HG02870 (cell line): ENCODE results near the gene NCS1.

Experiments
- ATAC-seq: cut with Tn5 transposase; IDR thresholded peaks from one replicate; pipeline ENCODE4 v1.9.1; 2021; ENCODE audit warnings: mild to moderate bottlenecking, moderate library complexity; ENCODE audit not compliant: unreplicated experiment

NCS1 gene

DNA sequence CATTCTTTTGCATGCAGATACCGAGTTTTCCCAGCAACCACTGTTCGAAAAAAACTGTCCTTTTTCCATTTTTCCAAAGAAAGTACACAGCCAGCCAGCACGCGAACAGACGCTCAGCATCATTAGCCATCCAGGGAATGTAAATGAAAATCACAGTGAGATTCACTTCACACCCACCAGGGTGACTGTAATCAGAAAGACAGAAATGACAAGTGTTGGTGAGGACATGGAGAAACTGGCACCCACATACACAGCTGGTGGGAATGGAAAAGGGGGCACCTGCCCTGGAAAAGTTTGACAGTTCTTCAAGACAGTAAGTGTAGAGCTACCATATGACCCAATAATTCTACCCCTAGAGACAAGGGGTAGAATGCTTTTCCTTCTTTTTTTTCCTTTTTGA lies 25.0 kb upstream of the NCS1 start:
- ATAC-seq, result no peak

DNA sequence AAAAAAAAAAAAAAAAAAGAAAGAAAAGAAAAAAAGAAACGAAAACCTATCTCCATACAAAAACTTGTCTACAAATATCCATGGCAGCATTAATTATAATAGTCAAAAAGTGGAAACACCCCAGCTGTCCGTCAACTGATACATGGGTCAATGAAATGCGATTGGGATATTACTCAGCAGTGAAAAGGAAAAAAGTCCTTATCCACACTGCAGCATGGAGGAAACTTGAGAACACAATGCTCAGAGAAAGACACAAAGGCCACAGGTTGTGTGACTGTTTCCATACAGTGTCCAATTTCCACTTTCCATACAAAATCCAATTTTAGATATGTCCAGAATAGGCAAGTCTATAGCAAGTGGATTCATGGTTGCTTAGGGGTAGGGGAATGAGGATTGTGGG lies 24.3 kb upstream of the NCS1 start:
- ATAC-seq, result no peak

DNA sequence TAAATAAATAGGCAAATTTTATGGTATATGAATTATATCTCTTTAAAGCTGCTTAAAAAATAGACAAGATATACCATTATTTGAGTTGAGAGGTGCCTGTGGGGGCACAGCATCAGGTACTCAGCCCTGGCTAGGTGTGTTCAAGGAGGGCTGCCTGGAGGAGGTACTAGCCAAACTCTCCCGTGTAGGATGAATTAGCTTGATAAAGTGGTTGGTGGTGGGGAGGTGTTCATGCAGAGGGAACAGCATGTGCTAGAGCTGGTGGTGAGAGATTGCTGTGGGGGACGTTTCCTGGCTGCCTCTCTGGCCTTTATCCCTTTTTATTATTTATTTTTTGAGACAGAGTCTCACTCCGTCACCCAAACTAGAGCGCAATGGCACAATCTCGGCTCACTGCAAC lies 23.2 kb upstream of the NCS1 start:
- no peak for ATAC-seq

DNA sequence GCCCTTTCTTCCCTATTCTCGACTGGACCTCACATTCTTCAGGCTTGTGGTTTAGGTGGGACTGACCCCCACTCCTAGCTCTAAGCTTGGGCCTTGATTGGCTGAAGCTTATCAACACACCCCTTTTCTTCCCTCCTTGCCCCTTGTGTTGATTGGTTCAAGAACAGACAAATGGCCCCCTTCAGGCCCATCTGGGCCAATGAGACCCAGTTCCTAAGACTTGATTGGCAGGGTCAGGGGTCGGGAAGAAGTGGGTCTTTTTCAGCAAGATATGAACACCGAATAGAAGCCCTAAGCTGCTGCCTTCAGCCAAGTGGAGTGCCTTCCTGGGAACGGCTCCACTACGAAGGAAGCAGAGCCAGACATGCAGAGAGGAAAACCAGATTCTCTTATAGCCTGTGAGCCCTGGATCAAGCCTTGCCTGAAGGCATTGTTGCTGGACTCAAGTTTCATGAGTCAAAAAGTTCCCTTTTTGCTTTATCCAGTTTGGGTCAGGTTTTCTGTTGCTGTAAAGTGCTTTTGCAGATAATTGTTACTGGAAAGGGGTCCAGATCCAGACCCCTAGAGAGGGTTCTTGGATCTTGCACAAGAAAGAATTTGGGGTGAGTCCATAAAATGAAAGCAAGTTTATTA lies 22.4 kb upstream of the NCS1 start:
- ATAC-seq, result no peak

DNA sequence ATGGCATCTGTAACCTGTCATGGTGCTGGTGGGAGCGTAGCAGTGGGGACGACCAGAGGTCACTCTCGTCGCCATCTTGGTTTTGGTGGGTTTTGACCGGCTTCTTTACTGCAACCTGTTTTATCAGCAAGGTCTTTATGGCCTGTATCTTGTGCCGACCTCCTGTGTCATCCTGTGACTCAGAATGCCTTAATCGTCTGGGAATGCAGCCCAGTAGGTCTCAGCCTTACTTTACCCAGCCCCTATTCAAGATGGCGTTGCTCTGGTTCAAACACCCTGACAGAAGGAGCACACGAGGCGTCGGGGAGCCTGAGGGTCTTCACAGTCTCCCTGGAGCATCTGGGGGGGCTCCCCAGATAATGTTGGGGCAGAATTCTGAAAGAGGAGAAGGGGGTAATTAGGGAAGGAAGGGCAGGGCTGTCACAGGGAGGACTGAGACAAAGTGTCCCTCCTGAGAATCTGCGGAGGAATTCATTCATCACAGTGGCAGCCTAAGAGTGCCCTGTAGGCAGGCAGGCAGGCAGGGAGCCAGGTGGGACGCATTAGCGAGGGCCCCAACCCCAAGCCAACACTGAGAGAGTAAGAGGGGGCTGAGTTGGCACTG lies 21.3 kb upstream of the NCS1 start:
- no peak for ATAC-seq

DNA sequence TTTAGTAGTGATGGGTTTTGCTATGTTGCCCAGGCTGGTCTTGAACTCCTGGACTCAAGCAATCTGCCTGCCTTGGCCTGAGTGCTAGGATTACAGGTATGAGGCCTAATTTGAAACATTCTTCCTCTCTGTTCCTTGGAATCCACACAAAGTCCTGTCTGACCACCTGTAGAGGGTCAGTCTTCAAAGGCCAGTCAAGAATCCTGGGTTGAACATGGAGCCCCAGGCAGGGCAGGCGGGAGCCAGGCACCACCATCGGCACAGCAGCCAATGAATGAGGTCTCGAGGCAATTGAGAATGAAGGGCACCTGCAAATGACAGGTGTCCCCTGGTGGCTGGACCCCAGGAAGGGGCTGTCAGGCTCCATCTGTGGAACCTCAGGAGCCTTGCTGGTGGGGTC lies 17.4 kb upstream of the NCS1 start:
- ATAC-seq, result no peak

DNA sequence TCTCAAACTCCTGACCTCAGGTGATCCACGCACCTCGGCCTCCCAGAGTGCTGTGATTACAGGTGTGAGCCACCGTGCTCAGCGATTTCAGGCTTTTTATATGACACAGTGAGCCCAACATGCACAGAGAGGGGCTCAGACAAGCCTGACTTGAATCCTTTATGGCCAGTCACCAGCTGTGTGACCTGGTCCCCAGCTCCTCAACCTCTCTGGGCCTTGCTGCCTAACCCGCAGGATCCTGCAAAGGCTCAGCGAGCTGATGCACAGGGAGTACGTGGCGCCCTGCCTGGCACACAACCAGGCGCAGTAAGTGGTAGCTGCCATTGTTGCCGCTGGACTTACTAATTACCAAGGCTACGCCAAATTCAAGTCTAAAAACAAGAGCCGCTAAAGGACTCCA lies 16.6 kb upstream of the NCS1 start:
- ATAC-seq, result no peak

DNA sequence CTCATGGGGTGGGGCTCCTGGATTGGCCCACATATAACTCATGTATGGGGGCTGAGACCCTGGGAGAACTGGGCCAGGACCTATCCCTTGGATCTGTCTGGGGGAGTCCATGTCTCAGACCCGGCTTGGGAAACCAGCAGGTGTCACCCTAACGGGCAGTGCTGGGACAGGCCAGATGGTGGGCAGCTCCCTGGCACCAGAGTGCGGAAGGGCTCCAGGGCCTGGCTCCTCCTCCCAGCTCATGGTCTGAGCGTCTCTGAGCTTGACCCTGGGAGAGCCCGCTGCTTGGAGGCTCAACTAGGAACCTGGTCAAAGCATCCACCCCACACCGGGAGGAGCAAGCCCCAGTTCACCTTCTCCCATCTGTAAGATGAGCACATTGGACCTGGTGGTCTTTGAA lies 15.5 kb upstream of the NCS1 start:
- ATAC-seq, result no peak

DNA sequence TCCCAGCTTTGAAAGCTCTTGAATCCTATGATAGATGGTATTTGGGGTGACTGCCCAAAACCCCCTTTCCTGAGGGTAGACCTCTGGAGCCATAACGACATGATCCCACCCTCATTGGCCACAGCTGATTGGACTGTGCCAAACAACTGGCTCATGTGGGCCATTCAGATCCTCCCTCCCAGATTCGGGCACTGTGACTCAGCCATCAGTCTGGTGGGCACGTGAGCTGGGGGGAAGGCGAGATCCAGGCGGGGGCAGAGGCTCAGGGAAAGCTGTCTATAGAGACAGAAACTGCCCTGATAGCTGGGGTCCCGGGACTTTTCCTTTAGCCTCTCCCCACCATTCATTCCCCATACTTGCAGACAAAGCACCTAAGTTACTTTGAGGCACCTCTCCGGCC lies 15.1 kb upstream of the NCS1 start:
- ATAC-seq, result no peak

DNA sequence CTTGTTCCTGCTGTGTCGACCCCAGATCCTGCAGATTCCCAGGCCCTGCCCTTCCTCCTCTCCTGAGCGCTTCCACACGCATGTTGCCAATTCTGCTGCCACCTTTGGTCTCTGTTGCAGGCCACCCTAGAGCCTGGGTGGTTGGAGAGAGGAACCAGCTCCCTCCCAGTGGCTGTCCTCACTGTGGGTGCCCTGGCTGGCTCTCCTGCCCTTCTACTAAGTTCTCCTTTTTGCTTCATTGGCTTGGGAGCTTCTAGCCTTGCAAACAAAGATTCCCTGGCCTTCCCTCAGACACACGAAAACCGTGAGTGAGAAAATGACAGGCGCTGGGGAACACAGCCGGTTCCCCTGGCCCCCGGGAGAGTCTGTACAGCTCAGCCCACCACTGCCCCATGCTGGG lies 14.2 kb upstream of the NCS1 start:
- no peak for ATAC-seq

DNA sequence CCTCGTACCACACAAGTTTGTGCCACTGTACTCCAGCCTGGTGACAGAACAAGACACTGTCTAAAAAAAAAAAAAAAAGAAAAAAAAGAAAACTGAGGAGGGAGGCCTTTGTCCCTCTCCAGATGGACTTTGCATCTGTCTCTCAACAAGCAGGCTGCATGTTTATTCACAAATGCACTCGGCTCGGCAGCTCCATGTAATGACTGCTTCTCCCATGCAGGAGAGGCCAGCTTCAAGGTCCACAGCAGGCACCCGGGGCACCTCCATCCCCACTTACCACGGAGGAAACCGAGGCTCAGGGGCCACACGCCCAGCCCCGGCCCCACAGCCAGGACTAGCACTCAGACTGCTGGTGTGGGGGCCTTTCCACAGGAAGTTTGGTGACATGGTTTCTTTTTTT lies 13.1 kb upstream of the NCS1 start:
- no peak for ATAC-seq

DNA sequence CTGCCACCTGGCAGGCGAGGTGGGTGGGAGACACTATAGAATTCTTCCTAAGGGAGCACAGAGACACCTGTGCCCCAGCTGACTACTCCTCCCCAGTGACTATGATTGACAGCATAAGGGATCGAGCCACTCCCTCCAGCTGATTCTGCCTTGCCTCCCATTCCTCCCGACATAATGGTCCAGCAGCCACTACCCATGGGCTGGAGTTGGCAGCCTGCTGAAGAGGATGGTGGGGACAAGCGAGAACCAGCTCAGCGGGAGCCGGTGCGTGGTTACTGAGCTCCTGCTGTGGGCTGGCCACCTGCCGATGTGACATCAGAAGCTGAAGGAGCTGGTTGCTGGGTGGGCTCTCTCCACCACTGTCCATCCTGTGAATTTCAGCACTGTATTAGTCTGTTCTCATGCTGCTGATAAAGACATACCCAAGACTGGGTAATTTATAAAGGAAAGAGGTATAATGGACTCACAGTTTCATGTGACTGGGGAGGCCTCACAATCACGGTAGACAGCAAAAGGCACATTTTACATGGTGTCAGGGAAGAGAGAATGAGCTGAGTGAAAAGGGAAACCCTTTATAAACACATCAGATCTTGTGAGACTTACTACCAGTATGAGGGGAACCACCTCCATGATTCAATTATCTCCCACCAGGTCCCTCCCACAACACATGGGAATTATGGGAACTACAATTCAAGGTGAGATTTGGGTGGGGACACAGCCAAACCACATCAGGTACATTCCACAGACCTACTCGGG lies 12.1 kb upstream of the NCS1 start:
- ATAC-seq, result no peak

DNA sequence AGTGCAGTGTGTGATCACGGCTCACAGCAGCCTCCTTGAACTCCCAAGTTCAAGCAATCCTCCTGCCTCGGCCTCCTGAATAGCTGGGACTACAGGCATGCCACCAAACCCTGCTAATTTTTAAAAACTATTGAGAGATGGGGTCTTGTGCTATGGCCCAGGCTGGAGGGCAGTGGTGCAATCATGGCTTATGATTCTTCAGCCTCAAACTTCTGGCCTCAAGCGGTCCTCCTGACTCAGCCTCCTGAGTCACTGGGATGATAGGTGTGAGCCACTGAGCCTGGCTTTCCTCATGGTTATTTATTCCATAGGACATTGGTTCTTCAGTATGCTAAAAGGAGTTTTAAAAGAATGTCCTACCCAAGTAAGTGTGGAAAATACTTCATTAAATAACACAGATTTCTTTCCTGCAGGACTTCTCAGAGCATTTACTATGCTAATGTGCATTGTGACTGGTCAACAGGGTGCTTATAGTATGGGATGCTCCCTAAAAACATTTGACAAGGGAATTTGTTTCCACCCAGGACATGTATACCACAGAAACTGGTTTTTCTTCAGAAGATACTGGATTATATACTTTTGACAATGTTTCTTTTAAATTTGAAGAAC lies 11.2 kb upstream of the NCS1 start:
- ATAC-seq, result no peak

DNA sequence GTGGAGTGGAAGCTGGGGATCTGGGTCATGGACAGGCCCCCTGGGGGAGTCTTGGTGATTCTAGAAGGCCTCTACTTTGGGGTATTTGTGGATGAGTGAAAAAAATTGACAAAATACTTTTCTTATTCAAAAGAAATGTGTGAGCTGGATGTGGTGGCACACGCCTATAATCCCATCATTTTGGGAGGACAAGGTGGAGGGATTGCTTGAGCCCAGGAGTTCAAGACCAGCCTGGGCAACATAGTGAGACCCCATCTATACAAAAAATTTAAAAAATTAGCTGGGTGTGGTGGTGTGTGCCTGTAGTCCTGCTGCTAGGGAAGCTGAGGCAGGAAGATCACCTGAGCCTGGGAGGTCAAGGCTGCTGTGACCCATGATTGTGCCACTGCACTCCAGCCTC lies 6.6 kb upstream of the NCS1 start:
- ATAC-seq, result no peak

DNA sequence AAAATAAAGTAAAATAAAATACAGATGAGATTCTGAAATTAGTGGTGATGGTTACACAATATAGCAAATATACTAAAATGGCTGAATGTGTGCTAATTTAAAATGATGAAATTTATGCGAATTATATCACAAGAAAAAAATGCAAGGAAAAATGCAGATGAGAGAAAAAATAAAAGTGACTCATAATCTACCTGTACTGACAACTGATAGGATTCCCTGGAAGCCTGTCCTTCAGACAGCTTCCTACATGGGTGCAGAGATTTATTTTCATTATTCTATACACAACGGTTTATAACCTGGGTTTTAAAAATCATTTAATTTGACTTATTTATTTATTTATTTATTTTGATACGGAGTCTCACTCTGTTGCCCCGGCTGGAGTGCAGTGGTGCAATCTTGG lies 5.8 kb upstream of the NCS1 start:
- no peak for ATAC-seq

DNA sequence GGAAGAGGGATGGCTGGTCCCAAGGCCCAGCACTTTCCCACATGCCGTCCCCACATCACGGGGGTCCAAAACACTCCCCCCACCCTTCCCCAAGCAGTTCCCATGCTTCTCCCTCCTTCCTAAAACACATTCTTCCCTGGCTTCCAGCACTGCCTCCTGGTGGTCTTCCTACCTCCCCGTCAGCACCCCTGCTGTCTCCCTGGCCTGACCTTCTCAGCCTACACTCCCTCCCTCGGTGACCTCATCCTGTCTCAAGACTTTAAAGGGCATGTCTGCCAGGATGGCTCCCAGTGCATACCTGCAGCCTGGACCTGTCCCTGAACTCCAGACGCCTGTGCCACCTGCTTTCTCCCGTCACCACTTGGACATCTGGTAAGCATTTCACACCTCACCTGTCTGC lies 4.3 kb upstream of the NCS1 start:
- no peak for ATAC-seq

DNA sequence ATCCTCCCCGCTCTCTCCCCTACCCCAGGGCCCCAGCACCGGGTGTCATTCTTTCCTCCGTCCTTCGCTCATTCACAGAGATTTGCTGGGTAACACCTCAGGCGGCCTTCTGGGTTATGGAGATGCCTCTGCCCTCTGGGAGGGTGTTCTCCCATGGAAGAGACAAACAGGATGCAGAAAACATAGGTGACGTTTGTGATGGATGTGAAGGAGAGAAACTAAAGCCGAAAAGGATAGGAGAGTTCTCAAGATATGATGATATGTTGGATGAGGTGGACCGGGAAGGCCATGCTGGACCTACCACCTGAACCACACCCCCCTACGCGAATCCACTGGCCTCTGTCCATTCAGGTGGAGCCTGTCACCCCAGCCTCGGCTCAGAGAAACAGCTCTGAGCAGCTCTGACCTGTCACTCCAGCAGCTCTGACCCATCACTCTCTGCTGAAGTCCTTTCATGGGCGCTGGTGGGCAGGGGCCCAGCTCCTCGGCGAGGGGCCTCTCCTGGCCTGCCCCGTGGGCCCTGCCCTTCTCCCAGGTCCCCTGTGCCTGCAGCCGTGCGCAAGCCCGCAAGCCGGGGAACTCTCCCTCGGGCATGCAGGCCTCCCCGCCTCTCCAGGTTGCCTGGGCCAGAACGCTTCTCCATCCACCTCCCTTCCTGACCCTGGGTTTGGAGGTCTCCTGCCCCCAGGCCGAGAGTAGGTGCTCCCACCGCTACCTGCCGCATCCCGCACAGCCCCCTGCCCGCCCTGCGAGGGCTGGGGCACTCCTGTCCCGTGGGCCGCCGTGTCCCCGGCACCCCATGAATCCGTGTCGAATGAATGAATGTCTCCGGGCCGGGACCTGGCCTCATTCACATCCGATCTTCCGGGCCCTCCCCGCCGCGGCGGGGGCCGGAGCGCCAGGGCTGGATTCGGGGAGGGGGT lies 717 bp upstream of the NCS1 start:
- no peak for ATAC-seq

DNA sequence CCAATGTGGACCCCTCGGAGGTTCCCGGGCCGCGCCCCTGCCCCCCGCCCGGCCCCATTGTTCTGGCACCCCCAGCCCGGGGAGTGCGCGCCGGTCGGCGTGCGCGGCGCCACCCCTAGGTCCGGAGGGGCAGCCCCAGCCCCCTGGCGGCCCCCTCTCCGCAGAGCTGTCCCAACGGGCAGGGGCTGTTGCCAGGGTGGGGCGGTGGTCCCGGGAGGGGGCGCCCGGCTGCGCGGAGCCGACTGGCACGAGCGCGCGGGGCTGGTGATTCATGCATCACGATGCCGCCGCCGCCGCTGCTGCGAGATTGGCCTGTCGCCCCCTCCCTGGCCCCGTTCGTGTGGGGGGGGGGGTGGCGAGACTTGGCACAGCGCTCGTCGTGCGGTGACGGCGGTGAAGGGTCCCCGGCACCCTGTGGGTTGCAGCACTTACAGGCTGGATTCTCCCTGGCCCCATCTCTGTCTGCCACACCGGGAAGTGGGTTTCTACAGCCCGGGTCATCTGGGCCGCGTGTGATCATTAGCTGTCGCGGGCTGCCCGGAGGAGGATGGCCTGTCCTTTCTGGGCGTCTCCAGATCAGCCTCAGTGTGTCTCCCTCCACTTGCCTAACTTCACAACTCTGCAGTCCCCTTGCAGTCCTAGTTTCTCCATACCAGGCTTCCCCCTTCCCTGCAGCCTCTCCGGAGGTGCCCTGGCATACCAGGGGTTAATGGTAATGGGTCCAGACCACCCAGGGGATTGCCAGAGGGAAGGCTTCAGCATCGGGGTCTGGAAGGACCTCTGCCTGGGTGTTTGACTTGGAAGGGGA lies 858 bp downstream of the NCS1 start:
- ATAC-seq, result no peak

DNA sequence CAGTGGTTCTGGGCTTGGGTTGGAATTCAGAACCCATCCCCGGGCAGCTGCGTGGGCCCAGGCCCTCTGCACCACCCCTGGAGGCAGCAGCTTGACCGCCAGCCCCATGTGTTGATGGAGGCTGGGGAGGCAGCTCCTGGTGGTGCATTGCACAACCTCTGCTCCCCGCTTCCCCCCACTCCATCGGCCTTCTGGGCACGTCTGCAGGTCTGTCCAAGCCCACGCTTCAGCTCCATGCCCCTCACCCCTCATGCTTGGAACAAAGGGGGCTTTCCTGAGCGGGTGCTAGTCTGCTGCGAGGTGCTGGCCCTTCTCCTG lies 1.4 kb downstream of the NCS1 start:
- ATAC-seq, result no peak

DNA sequence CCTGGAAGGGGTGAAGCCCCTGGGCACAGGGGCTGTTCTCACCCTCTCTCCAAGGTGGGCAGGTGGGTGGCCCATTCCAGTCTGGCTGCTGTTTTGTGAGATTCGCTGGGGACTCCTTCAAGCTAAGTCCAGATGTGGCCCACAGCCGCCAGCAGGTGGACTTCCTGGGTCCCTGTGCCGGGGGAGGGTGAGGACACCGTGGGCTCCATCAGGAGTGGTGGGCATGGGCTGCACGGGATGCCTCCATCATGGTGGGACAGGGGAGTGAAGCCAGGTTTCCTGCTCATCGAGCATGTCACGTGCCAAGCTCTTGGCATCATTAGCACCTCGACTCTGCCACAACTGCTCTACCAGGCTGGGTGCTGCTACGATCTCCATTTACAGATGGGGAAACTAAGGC lies 1.8 kb downstream of the NCS1 start:
- ATAC-seq, result no peak
